Measurements from ENCODE around the gene FHIT.

The FHIT gene

DNA sequence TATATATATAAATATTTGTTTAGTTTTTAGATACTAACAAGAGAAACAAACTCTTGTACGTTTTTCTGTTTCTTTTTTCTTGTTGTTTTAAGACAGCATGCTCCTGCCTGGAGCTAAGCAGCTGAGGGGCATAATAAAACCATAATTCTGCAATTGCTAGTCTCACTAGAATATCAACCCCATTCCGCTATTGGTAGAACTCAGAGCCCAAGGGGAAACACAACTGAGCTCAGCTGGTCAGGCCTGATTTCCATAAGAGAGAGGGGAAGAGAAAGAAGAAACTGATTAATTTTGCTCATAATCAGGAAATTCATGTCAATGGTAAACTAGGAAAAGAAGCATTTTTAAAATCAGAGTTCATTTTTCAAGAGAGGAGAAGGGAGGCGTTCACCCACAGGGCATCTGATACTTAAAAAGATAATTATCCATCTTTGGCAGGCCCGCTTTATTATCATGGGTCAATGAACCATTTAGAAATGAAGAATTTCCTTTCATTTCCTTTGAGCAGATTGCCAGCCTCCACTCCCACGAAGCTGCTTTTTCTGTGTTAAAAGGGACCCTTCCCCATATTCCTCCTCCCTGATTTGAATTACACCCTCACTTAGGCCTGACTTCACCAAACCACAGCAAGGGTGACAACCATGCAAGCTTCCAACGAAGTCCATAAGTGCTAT lies 1236.1 kb downstream of the FHIT start:
- no peak for DNase-seq

DNA sequence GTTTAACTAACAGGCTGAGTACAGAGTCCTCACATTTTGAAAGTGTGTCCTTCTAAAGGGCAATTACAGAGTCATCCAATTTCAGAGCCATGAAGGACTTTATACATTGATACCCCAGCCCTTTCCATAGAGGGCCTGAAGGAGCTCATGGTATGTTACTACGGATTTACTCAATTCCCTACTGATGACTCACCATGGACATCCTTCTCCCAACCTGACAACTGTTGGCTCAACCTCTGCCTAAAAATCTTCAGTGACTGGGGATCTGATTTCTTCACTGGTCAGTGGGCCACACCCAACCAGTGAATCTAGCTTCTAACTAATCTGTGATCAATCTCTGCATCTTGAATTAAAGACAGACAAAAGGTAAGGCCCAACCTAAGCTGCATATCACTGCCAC lies 1238.0 kb downstream of the FHIT start:
- no peak for DNase-seq

DNA sequence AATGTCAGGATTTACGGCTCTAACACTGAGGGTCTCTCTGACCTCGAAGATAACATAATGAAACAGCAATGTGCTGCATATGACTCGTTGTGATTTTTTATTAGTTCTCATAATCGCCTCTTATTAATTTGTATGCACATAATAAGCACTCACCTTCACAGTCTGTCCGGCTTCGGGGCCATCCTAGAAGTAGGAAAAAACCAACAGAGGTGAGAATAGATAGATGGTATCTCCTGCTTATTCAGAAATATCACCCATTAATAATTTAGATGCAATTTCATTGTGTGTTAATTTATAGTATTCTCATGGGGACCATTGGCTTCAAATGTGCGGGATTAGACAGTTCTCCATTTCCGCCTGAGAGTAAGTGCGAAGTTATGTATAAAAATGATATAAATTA lies 1240.0 kb downstream of the FHIT start:
- DNase-seq = no peak

DNA sequence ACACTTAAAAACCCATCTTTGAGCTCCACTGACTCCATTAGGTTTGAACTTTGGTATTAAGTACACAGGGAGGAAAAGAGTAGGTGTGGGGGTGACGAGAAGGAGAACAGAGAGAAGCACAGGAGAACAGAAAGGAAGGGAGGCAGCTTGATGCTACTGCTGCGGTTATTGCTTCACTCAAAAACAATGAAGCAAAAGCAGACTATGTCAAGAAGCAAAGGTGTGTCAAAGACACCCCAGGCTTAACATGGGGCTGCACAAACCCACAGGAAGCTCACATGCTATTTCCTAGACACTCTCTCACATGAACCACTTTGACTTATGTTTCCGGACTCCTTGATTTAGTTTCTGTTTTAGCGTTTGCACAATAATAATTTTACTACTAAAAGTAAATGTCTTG lies 1240.5 kb downstream of the FHIT start:
- DNase-seq = peak in 4 of 5 donors; percentile 38 to 95 (median 56)

DNA sequence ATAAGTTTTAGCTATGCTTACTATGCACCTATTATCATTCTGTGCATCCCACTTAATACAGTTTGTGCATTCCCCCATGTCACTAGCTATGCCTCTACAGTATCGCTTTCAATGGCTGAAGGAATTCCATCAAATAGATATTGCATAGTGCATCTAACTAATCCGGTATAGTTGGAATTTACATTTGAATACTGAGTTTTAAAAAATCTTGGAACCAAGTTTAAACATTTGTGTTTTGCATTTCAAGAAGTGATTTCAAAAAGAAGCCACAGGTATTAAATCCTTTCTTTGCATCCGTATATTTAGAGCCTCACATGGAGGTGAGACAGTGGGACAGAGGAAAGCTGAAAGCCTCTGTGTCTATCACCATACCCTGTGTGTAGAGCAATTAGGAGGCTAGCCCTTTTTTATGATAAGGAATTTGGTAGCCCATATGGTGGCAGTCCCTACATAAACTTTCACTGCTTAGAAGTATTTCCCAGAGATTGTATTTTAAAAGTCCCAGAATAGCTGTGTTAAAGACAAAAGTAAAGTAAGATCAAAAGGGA lies 1241.2 kb downstream of the FHIT start:
- DNase-seq = no peak

DNA sequence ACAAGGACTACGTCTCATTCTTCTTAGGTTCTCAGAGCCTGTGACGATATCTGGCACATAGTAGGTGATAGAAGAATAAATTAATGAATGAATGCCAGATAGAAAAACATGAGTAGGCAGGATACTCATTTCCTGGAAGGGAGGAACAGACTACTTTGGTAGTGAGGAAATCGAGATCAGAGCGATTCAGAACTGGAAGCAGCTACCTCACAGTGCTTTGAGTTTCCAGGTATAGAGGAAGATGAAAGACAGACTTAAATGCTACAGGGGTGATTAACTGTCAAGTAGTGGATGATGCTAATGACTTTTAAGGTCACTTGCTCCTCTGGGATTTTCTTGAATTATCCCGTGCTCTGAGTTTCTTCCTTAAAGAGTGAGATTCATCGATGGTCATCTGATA lies 1249.9 kb downstream of the FHIT start:
- DNase-seq = peak in 1 of 5 donors; percentile 44

DNA sequence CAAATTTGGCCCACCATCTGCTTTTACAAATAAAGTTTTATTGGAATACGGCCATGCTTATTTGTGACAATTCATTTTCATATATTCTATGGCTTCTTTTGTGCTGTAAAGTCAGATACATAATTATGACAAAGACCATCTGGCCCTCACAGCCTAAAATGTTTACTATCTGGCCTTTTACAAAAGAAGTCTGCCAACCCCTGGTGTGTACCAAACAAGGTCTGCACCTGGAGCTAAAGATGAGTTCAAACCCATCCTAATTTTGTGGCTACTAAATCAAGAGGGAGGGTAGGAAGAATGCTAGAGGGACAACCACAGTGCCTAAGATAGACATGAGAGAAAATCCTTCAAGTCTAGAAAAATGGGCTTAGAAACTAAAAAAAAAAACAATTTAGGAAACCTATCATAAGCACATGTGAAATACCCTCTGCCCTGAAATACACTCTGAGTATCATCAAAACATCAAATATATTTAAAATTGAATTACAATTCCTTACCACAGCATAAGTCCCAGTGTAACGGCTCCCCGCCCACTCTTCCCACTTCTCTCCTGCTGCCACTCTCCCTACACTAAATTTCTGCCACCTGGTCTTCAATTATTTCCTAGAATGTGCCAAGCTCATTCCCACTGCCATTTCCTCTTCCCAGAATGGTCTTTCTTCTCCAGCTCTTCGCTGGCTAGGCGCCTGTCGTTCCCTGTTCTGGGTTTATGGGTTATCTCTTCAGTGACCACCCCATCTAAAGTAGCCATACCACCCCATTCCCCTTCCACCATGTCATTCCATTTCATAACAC lies 1250.7 kb downstream of the FHIT start:
- no peak for DNase-seq

DNA sequence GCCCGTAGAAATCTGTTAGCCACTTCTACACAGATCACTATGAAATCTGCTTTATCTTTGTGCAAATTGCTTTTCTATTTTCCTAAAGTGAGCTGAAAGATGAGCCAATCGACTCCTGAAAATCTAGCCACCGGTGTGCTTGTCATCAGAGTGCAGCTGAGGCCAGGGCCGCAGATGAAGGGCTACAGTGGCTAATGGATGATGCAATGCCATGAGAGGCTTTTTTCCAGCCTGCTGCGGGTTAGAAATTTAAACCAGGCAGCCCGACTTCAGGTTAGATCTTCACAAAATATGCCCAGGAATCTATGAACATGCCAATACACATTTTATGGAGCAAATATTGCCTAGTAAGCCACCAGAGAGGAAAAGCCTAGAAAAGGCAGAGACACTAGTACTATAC lies 1253.2 kb downstream of the FHIT start:
- DNase-seq = no peak

DNA sequence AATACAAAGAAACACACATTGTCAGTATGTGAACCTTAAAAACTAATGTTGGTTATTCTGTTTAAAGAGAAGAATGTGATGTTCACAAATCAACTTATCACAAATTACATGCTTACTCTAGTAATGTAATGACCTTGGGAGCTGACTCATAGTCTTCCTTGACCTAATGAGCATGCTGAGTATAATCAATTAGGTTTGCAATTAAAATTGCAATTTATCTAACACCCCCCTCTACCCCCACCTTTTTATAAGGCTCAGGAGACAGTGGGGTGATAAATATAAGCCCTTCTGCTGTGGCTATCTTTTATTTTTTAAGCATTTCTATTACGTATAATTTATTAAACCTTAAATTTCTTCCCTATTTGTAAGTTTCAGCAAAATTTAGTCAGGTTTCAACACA lies 1253.7 kb downstream of the FHIT start:
- no peak for DNase-seq

DNA sequence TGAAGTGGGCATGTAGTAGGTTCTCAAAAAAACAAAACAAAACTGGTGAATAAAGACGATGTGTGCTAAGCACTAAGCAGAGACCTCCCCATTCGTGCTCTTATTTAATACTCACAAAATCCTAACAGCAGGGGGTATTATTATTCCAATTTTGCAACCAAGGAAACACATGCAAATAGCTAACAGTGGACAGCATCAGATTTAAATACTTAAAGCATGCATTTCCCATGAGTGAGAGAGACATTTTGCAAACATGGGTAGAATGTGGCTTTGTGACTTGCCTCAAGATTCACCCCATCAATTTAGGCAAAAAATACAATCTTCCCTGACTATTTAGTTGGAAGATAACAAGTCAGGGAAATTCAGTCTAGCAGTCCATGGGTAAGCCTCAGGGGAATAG lies 1255.2 kb downstream of the FHIT start:
- no peak for DNase-seq

DNA sequence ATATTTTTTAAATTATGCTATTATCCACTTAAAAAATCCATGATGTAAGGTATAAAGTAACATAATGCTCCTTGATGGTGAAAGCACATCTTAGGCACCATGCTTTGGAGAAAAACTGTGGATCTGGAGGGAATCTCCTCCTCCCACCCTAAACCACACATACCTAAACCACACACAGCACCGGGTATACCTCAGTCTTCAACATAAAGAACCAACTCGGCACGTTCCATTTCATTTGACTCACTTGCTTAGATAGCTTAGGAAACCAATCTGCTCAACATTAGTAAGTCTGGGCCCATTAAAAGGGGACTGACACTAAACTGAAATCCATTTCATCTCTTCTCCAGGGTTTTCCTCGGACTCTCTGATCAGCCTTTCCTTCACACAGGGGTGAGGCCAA lies 1255.7 kb downstream of the FHIT start:
- no peak for DNase-seq

DNA sequence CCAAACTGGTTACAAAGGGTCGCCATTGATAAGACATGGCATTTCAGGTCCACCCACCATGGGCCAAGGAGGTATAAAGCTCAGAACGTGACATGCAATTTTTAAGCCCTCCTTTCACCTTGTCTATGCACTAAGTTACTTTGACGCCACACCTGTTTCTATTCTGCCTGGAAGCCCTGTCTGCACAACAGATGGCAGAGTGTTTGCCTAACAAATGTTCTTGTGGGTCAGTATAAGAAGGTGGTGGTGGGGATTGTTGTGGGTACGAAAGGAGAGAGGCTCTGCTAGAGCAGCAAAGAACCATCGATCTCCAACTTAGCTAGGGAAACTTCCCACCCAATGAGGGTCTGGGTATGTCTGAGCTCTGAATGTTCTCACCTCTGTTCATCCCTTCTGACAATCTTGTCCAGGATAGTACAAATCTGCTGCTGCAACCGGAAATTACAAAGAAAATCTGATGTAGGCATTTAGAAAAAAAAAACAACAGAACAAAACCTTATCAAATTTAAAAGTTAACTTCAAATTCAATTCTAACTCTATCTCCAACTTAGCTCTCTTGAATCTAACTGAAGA lies 1256.4 kb downstream of the FHIT start:
- no peak for DNase-seq

DNA sequence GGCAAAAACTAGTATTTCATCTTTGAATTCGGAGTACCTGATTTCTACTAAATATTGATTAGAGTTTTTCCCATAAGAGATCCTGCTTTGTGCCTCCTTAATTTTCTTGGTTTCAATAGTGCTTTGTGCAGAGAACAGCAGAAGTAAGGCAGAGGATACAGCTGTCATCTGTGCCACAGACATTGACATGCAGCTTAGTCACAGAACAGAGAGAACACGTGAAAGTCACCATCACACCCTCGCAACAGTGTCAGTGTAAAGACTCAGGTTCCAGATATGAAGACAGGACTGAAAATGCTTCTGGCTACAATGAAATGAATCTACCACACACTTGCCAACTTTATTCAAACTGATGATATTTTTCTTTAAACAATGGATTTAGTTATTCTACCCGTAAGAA lies 1258.7 kb downstream of the FHIT start:
- DNase-seq = no peak

DNA sequence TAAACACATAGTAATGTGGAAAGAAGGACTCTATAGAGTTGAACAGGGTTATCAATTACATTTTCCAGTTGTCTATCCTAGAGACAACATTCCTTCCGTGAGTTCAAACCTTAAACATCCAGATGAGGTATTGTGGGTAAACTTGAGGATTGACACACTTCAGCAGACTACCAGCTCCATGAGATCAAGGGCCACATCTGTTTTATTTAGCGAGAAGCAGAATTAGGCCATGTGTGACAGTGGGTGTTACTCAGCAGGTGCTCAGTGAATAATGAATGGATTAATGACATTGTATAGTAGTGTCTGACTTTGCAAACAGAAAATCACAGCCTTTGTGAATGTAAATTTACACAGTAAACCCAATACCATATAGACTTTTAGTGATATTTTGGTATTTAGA lies 1260.3 kb downstream of the FHIT start:
- DNase-seq = no peak

DNA sequence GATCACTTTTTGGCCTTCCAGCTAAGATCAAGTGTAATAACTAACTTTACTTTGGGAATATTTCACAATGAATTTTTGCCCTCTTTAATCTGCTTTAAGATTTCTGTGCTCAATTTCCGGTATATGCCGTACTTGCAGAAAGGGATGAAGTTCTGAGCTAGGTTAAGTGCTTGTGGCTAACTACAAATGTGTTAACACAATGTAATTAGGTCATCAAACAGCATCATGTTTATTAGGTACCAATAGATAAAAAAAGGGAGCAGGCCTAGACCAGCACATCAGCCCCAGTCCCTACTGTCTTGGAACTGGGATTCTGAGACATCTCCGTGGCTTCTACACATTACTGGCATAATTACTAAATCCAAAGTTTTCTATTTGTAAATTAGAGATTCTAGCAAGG lies 1268.7 kb downstream of the FHIT start:
- no peak for DNase-seq

DNA sequence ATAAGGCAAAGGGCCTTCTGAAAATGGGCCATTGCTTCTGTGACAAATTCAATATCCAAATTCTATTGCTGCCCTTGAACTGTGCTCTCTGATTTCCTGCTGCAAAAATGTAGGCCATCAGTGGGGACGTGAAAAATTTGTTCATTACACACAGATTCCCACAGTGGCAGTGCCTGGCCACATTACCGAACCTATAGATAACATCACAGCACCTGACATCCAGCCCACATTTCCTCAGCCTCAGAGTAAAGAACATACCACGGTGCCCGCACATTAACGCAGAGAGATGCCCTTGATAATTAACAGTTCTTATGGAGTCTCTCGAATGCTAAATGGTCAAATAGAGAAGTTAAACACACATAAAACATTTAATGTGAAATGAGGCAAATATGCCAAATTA lies 1269.9 kb downstream of the FHIT start:
- DNase-seq = peak in 1 of 5 donors; percentile 2

DNA sequence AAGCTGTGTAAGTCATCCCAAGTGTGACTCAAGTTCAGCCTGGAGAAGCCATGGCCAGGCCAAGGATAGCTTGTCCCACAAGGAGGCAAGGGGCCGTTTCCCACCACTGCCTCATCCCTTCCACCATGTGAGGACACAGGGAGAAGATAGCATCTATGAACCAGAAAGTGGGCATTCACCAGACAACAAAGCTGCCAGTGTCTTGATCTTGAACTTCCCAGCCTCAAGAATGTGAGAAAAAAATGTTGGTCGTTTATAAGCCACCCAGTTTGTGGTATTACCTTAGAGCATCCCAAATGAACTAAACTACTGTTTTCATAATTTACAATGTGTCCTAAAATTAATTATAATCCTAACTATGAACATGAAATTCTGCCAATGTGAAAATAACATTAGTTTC lies 1270.7 kb downstream of the FHIT start:
- DNase-seq = no peak

DNA sequence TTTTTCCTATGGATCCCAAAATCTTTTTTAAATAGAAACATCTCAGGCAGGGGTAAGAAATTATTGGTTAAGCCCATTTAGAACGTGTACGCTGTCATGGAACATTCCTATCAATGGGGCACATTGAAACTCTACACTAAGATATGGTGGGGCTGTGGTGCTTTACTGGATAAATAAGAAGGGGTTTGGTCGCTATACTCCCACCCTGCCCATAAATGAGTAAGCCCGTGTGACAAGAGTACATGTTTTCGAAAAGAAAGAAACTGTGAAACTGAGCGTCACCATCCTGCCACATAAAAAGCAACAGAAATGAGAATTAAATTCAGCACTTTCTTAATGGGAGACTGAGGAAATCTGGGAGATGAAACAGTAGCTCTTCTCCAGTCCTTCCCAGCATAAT lies 1271.7 kb downstream of the FHIT start:
- no peak for DNase-seq

DNA sequence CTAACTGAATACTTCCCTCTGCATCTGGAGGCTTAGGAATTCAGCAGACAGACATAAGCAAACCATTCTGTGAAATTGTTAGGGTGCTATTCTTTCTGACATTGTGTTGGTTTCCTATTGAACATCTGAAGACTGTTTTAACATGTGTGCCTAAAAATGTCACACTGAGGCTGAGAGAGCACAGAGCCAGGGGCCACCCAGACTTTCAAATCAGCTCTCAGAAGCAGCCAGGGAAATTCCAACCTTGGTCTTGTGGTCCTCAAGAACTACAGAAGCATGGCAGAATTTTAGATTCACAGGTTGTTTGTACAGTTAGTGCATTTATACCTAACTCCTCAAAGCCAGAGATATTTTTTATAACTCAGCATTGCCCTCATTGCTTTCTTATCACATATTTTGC lies 1272.3 kb downstream of the FHIT start:
- no peak for DNase-seq

DNA sequence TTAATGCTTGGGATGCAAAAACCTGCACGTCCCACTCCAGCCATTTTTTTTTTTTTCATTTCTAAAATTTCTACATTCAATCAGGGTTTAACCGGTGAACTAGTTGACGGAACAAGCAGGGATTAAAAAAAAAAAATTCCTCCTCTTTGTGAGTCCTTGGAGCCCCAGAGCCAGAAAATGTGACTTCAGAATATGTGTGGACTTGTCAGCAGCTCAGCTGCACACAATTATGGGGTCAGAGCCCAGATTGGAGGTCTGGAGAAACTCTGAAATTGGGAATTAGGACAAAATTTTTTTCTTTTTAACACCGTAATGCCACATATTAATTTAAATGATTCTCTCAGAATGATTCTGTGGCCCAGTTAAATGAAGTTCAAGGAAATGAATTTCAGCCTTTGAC lies 1280.5 kb downstream of the FHIT start:
- no peak for DNase-seq

DNA sequence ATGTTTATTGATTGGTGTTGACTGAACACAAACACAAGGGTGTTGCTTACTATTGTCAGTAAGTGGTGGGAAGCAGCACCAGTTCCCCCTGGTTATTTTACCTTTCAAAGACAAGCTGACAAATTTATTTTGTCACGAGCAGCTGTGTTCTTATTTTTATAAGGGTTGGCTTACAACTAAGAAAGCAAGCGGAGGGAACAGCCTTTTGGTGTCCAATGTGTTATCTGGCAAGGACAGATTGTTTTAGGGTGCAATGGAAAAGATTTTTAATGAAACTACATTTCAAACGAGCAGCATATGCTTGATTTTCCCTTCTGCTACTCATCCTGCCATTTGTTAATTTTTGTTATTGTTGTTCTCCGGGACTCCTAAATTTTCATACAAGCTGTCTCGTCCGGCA lies 1280.9 kb downstream of the FHIT start:
- DNase-seq = no peak

DNA sequence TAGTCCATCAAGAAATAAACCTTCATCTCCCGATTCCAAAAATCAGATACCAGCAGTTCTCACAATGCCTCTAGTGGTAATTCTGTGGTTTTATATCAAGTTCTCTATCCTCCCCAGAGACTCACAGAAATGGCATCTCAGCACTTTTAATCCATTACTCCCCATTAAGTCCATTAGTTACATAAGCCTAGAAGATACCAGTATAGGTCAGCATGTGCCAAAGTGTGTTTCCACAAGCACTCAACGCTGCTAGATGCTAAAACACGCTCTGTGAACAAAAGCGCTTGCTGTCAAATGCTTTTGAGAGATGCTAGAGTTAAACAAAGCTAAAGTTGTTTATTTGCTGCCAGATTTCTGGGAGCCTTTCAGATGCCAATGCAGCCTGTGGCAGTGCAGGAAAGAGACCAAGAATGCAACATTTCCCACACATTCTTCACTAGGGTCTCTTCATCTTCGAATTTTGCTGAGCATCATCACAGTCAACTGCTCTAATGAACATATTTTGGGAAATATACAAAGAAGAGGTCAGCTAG lies 1282.7 kb downstream of the FHIT start:
- DNase-seq = no peak

DNA sequence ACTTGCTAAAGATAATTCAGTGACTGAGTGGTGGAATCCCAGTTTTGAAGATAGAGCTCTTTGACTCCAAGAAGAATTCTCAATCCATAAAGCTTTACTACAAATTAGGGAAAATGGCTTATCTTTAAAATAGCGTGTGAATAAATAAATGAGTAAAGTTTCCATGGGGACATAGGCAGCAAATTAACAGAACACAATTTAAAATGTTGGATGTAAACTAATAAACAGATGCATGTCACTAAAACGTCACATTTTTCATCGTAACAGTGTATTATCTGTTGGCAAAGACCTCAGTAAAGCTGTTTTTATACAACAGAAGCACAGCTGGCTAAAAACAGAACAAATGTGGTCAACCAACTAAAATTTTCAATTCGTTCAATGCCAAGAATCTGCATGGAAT lies 1287.6 kb downstream of the FHIT start:
- DNase-seq = no peak

DNA sequence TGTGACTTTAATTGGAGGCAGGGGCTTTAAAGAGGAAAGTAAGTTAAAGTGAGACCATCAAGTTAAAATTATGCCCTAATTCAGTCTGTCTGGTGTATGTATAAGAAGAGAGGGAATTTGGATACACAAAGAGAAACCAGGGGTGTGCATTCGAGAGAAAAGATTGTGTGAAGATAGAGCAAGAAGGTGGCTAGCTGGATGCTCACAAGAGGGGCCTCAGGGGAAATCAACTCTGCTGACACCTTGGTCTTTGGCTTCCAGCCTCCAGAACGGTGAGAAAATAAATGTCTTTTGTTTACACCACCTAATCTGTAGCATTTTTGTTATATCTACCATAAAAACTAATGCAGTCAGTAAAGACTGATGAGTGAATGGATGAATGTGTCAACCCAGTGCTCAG lies 1294.1 kb downstream of the FHIT start:
- DNase-seq = no peak

Measured in T-helper 1 cell (primary cell).